Activated T-cell treated with anti-CD3 and anti-CD28 coated beads for 1 hour (primary cell): Measurements from ENCODE around the gene GTF2H4.
A peak's percentile ranks its signal among the peaks of the same experiment; 100 is the strongest.

Experiments used
- DNase-seq: peaks from one replicate; pipeline ENCODE4 v3.0.0-alpha.2; 2020; ENCODE audit warnings: low read depth

The GTF2H4 gene

DNA sequence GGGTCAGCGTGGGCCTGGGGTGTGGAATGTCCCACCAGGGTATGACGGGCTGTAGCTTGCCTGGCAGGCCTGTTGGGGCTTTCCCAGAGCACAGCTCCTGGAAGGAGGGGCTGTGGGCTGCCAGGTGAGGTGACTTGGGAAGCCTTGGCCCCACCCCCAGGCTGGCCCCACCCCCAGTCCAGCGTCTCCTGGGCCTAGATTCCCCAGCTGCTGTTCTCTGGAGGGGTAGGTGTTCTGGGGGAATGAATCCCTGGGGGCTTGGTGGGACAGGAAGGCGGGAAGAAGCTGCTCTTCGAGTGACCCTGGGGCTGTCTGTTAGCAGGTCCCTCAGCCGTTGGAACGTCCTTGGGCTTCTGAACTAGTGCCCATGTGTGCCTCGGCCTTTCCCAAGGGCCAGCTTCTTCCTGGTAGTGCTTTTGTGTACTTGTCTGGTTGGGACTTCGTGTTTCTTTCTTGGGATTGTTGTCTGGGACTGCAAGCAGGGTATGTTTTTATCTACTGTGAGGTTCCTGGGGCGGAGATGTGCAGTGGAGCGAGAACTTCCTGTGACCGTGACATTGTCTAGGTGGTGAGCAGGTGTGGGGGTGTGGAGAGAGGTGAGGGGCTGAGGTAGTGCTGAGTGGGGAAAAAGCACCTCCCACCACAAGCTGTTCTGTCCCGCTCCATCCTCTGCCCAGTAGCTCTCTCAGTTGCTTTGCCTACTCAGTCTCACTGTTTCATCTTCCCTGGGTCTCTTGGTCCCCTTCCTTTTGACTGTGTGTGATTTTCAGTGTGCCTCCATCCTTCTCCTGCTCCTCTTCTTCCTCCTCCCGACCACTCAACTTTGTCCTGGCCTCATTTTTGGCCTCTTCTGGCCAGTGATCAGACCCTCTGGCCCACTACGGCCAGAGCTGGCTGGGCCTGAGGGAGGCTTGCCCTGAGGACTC is 25.0 kb upstream of the GTF2H4 start:
- no peak for DNase-seq

DNA sequence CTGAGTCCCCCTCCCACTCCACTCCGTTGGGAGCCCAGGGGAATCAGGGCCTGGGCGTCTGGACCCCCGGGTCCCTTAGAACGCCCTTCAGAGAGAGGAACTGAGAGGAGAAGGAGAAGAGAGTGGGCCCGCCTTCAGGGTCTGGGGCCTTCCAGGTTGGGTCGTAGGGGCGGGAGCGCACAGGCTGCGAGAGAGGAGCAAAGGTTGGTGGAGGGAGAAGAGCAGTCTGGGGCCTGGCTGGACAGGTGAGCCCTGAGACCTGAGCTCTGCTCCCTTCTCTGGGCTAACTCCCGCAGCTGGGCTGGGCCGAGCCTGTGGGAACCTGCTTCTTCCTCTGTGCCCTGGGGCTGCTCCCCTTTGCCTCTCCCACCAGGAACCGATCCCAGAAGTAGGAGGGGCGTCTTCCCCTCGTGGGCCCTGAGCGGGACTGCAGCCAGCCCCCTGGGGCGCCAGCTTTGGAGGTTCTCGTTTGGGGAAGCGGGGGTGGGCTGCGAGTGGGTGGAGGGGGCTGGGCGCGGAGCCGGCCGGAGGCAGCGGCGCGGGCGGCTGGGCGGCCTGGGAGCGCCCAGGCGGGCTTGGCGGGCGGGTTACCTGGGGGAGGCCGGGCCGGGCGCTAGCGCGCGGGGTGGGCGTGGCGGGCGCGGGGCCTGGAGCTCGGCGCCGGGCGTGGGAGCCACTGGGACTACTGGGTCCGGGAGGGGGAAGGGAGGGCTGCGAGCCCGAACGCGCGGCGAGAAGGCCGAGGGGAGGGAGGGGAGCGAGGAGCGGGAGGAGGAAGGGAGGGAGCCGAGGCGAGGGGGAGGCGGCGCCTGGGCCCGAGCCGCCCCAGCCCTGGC is 24.1 kb upstream of the GTF2H4 start, which contains the start of gene DDR1:
Gene DDR1 (plus strand): TSS at position 835 of the 836 bp plus-strand sequence. CDS start 4,211 bp downstream, outside the sequence.
- peak; percentile 29 for DNase-seq

DNA sequence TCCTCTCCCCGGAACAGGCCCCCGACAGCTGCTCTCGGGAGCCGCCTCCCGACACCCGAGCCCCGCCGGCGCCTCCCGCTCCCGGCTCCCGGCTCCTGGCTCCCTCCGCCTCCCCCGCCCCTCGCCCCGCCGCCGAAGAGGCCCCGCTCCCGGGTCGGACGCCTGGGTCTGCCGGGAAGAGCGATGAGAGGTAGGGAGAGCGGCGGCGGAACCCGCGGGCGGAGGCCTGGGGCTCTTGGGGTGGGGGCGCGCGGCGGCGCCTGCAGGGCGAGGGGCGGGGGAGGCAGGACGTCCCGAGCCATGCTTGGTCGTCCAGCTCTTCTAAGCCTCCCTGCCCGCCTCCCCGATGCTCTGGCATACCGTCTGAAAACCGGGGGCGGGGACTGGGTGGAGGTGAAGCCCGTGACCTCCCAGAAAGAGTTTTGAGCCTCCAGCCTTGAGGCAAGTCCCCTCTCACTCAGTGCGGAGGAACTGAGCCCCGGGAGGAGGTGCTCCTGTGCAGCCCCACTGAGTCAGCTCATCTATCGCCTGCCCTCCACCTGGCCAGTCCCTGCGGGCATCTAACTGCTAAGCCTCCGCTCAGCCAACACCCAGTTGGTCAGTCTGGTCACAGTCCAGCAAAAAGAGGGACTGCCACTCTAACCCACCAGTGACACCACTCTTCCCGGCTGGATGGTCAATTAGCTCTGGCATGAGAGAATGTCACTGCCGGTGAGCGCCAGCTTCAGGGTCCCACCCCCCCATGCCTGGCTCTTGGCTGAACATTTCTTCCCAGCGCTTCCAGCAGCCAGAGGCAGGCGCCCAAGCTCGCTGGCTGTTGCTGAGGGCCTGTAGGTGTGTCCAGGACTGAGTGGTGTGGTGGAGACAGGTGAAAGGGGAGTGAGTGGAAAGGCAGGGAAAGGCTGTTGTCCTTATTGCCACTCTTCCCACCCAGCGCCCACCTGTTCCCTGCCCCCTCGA is 23.2 kb upstream of the GTF2H4 start:
- DNase-seq = no peak

DNA sequence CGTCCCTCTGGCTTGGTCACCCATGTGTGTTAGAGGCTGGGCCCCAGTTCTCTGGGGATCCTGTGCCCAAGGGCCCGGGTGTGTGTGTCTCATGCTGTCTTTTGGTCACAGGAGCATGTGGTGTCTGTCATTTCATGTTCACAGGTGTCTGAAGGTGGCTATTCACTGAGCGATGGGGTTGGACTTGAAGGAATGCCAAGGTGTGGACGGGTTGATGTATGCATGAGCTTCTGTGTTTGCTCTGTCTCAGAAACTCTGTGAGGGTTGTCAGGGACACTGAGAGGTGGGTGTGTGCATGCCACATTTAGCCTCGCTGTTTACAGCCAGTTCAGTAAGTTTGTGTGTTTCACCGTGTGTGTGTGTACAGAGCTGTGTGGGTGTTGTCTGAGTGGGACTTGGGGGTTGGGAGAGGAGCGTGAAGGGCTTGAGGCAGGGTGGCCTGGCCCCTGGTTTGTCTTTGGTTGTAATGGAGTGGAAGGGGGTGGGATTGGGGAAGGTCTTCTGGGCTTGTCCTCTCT is 22.5 kb upstream of the GTF2H4 start:
- no peak for DNase-seq

DNA sequence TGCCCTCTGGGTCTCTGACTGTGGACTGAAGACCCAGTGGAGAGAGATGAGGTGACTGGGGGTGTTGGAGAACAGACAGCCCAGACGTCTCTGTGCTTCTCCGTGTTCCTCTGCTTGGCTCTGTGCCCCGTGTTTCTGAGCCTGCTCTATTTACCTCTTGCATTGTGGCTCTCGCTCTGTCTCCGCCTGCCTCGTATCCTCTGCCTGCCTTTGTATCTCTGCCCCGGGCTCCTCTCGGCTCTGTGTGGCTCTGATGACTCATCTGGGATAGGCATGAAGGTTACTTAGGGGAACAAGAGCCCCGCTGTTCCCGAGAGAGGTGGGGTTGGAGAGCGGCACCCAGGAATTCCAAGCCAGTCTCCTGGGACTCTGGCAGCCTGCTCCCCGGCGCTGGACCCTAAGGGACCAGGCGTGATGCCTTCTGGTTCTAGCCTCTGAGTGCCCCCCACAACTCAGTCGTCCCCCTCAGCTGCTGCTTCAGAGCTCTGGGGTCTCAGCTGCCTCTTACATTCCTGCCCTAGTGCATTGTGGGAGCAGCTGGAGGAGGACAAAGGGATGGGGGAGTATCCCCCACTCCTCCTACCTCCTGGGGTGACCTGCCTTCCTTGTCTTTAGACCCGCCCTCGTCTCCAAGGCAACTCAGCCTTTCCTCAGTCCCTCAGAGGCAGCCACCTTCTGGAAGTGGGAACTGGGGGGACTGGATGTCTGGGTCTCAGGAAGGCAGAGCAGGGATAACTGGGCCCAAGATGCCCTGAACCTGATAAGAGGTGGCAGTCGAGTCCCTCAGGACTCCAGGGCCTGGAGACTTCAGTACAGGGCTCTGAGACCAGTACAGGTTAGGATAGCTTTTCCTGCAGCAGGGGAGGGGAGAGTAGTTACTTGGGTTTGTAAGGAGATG is 21.8 kb upstream of the GTF2H4 start:
- peak; percentile 17 for DNase-seq

DNA sequence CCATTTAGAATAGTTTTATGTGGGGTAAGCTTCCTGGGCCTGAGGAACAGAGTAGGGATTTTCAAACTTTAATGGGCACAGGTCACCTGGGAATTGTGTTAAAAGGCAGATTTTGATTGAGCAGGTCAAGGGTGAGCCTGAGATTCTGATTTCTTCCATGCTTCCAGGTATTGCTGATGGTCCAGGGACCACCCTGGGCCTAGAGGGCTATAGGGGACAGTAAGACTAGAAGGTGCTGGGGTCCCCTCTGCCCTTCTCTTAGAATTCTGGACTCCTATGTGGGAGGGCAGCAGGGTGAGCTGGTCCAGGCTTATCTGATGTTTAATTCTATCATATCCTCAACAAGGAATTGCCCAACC is 21.1 kb upstream of the GTF2H4 start:
- no peak for DNase-seq

DNA sequence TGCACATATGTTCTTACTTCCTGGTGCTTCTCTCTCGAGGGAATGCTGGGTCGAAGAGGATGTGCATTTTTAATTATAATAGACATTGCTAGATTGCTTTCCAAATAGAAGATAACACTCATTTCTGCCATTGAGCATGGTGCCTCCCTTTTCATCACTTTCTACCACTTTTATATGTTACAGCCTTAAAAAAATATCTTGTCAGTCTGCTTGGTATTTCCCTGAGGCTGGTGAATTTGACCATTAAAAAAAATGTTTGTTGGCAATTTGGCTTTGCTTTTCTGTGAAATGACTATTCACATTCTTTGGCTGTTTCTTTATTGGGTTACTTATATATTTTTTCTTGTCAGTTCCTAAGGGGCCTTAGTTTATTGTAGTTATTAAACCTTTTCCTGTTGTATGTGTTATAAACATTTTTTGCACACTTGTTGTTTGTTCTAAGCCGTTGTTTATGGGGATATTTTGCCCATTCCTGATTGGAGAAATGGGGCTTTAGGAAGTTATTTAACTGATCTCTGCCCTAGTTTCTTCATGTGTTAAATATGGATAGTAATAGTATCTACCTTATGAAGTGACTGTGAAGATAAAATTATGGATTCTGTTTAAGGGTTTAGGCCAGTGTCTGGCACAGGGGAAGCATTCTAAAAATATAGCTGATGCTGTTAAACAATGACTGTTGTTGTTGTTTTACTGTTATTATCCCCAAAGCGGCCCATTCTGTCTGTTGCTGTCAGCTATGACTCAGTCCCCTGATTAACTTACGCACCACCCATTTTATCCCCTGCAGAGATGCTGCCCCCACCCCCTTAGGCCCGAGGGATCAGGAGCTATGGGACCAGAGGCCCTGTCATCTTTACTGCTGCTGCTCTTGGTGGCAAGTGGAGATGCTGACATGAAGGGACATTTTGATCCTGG is 19.8 kb upstream of the GTF2H4 start:
- no peak for DNase-seq

DNA sequence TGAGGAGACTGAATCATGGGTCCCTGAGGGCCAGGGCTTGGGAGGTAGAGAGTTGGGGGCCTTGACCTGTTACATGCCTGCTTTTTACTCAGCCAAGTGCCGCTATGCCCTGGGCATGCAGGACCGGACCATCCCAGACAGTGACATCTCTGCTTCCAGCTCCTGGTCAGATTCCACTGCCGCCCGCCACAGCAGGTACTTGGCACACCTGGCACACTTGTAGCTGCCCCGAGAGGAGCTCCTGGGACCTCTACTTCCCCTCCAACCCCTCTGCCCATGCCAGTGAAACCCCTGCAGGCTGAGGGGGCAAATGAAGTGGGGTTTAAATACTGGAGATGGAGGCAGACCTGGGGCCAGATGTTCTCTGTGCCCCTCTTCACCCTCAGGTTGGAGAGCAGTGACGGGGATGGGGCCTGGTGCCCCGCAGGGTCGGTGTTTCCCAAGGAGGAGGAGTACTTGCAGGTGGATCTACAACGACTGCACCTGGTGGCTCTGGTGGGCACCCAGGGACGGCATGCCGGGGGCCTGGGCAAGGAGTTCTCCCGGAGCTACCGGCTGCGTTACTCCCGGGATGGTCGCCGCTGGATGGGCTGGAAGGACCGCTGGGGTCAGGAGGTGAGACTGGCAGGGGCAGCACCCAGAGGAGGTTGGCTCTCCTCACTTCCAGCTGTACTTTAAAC is 19.1 kb upstream of the GTF2H4 start:
- DNase-seq = no peak

DNA sequence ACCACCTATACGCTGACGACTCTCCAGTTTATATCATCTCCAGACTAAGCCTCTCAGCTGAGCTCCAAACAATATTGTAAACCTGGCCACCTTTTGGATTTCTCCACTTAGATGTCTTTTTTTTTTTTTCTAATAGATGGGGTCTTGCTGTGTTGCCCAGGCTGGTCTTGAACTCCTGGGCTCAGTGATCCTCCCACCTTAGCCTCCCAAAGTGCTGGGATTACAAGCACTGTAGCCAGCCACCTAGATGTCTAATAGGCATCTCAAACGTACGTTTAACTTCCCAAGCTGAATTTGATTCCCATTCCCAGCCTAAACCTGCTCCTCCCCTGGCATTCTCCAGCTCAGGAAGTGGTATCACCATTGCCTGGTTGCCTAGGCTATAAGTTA is 18.5 kb upstream of the GTF2H4 start:
- no peak for DNase-seq

DNA sequence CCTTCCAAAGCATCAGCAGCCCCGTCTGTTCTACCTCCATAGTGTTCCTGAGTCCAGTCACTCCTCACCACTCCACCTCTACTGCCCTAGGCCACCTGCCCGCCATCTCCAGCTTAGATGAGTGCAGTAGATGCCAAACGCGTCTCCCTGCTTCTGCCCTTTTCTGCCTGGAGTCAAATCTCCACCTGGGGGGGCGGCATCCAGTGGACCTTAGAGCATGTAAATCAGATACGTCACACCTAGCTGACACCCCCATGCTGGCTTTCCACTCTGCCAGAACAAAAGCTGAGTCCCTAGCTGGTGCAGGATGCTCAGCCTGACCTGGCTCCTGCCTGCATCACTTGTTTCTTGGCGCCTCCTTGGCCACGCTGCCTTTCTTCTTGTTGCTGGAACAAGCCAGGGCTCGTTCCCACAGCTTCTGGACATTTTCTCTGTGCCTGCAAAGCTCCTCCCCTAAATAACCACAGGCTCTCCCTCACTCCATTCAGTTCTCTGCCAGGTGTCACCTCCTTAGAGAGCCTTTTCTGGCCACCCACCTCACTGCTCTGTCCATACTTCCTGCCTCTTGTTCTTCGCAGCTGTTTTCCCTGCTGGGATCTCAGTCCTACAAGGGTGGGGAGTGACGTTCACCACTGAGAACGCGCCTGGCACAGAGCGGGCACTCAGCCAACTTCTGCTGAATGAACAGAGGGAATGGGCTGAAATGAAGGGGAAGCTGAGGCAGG is 17.9 kb upstream of the GTF2H4 start:
- no peak for DNase-seq

DNA sequence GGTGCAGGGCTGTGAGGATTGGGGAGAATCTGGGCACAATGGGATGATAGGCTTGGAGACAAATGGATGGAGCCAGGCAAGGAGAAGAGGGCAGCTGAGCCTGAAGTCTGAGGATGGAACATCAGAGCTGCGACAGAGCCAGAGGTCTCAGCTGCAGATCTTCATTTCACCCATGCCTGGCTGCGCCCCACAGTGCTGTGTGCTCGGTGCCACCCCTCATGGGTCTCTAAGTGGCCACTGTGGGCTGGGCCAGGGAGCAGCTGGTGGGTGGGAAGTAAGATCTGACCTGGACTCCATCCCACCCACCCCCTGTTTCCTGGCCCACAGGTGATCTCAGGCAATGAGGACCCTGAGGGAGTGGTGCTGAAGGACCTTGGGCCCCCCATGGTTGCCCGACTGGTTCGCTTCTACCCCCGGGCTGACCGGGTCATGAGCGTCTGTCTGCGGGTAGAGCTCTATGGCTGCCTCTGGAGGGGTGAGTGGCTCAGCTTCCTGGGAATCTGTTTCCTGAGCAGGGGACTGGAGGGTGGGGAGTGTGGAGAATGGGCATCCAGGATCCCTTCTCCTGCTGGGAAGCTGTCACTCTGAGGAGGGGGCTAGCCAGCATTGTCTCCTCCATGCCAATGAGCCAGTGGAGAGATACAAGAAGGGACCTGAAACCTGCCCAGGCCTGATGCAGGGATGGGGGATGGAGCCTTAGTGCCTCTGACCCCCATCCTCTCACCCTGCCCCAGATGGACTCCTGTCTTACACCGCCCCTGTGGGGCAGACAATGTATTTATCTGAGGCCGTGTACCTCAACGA is 17.2 kb upstream of the GTF2H4 start:
- DNase-seq = no peak

DNA sequence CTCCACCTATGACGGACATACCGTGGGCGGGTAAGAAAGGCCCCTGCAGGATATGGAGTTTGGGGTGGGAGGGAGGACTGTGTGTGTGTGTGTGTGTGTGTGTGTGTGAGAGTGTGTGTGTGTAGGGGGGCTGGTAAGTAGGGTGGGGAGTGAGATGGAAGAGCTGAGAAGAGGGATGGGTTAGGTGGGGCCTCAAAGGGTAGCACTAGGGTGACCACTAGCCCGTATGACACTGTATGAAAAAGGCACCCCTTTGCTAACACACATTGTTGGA is 16.6 kb upstream of the GTF2H4 start:
- DNase-seq = no peak

DNA sequence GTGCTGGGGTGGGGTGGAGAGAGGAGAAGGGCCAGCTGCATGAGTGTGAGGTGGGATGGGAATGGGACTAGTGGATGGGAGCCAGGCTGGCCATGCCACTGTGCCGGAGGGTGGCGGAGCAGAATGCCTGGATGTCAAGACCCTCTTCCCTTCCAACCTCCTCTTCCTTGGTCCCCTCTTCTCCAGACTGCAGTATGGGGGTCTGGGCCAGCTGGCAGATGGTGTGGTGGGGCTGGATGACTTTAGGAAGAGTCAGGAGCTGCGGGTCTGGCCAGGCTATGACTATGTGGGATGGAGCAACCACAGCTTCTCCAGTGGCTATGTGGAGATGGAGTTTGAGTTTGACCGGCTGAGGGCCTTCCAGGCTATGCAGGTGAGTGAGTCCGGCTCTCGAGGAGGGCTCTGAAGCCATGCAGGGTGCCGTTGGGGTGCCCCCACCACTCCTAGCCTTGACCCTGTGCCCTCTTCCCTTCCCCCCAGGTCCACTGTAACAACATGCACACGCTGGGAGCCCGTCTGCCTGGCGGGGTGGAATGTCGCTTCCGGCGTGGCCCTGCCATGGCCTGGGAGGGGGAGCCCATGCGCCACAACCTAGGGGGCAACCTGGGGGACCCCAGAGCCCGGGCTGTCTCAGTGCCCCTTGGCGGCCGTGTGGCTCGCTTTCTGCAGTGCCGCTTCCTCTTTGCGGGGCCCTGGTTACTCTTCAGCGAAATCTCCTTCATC is 16.0 kb upstream of the GTF2H4 start:
- no peak for DNase-seq

DNA sequence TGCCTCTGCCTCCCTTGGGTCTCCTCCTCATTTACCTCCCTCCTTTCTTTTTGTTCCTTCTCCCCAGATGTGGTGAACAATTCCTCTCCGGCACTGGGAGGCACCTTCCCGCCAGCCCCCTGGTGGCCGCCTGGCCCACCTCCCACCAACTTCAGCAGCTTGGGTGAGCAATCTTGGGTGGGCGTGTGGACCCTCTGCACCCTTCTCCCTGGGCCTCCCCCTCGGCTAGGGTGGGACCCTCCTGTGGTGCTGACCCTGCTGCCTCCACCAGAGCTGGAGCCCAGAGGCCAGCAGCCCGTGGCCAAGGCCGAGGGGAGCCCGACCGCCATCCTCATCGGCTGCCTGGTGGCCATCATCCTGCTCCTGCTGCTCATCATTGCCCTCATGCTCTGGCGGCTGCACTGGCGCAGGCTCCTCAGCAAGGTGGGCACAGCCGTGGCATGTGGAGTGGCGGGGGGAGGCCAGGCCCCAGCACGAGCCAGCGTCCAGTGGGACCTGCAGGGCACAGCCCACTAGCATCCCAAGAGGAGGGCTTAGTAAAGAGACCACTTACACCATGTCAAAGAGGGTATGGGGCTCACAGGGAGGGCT is 14.9 kb upstream of the GTF2H4 start:
- DNase-seq = no peak

DNA sequence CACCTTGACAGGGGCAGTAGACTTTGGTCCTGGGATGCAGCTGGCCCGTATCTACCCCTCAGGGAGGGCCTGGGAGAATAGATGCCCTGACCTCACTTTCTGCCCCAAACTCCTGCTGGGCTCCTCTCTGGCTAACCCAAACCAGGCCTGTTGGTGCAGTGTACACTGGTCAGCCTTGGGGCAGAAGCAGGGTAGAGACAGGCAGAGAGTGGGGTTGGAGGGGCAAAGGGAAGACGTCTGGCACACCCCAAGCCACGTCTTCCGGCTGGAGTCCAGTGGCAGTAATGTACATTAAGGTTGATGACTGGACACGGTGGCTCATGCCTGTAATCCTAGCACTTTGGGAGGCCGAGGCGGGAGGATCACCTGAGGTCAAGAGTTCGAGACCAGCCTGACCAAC is 14.3 kb upstream of the GTF2H4 start:
- no peak for DNase-seq

DNA sequence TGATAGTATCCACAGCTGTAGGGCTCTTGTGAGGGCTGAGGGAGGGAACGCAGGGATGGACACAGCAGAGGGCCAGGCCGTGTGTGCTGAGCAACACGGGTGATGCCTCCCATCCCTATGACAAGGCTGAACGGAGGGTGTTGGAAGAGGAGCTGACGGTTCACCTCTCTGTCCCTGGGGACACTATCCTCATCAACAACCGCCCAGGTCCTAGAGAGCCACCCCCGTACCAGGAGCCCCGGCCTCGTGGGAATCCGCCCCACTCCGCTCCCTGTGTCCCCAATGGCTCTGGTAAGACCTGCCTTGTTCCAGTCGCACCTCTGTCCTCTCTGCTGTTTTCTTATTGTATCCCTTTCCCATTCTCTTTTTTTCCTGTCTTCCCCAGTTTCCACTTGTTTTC is 13.6 kb upstream of the GTF2H4 start:
- no peak for DNase-seq

DNA sequence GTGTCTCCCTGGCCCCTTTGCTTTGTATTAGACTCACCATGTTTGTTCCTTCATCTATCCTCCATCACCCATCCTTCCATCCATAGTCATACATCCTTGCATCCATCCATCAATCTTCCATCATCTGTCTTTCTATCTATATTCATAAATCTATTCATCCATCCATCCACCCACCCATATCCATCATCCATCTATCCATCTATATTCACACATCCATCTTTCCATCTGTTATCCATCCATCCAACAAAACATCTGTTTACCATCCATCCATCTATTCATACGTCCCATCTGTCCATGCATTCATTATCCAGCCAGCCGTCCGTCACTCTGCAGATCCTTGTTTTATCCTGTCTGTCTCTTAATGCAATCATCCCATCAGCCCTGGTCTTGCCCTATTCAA is 13.1 kb upstream of the GTF2H4 start:
- DNase-seq = no peak
